Cardiac muscle cell (in vitro differentiated cells and primary cell): ENCODE results near the gene PRSS48. TPM values are rescaled to one million over a fixed set of nuclear protein-coding genes. Genes with fewer than 3 reads are reported as not detected.

ENCODE experiments used
- DNase-seq, 2 donors: peaks; one replicate each; pipeline versions ENCODE4 v3.0.0 to v3.0.0-alpha.2; 2010 to 2017; ENCODE audit warnings: low read depth in 1 of 2, low spot score in 1 of 2
- H3K27ac ChIP-seq: fragments of 200-600 bp; sonication (generic); 2 replicates; pipeline ENCODE4 v1.5.1; 2016
- H3K27me3 ChIP-seq: fragments of 200-600 bp; sonication (generic); 2 replicates; pipeline ENCODE4 v1.6.0; 2016; ENCODE audit warnings: control low read depth
- H3K36me3 ChIP-seq: fragments of 200-600 bp; sonication (generic); 2 replicates; pipeline ENCODE4 v1.5.1; 2016; ENCODE audit warnings: control low read depth
- H3K4me1 ChIP-seq: fragments of 200-600 bp; sonication (generic); 2 replicates; pipeline ENCODE4 v1.8.1; 2017; ENCODE audit warnings: low read depth, mild to moderate bottlenecking, mixed run types
- H3K4me3 ChIP-seq: fragments of 200-600 bp; sonication (generic); 2 replicates; pipeline ENCODE4 v1.5.1; 2016; ENCODE audit warnings: mild to moderate bottlenecking
- H3K9me3 ChIP-seq: fragments of 200-600 bp; sonication (generic); 2 replicates; pipeline ENCODE4 v1.5.1; 2017; ENCODE audit warnings: low read depth, mild to moderate bottlenecking, control low read depth
- CTCF ChIP-seq: IDR thresholded peaks from 2 replicates; pipeline ENCODE4 v1.5.1; 2012; ENCODE audit warnings: low read depth, mild to moderate bottlenecking, low read length
- polyA plus RNA-seq: library from polyadenylated mRNA; unstranded; fragments of >200 nt; fragmentation: Nextera tagmentation; extraction: Ambion mirVana; gene quantifications from 2 replicates; pipeline ENCODE4 v1.2.1, GENCODE V29; 2016
- total RNA-seq: library from RNA; depleted of rRNA; stranded (reverse); fragments of >200 nt; gene quantifications from 2 replicates; pipeline ENCODE4 v1.2.3, GENCODE V29; 2016

The PRSS48 gene
- total and polyA plus RNA-seq, 2 experiments from 2014 or later, result not detected

DNA sequence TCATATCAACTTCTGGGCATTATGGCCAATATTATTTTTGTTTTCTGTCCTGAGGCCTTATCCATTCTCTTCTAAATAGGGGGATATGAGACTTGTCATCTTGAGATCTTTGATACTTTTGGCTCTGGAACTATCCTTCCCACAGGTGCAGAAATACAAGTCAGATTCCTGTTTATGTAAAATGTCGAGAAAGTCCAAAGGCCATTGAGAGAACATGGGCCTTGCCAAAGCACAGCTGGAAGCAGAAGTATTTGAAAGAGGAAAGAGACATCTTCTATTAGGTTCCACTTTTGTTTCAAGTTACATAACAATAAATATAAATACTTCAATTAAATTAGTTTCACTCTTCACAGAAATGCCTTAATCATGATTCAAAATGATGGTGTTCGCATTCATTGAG lies 20.8 kb upstream of the PRSS48 start:
- no peaks in the 10 kb centered on the region for H3K9me3 ChIP-seq
- no peaks in the 10 kb centered on the region for H3K36me3 ChIP-seq
- no peak overlapping the region for H3K27ac ChIP-seq
- no peaks in the 10 kb centered on the region for H3K27me3 ChIP-seq
- H3K4me1 ChIP-seq, result no peaks in the 10 kb centered on the region
- no peak for DNase-seq
- no peak overlapping the region for H3K4me3 ChIP-seq
- TF ChIP-seq CTCF, result no peak

- TF ChIP-seq CTCF, result no peak
- no peak overlapping the region for H3K4me3 ChIP-seq
- no peak for DNase-seq
- no peaks in the 10 kb centered on the region for H3K4me1 ChIP-seq
- H3K27ac ChIP-seq, result no peak overlapping the region
- no peaks in the 10 kb centered on the region for H3K27me3 ChIP-seq
- H3K9me3 ChIP-seq, result no peaks in the 10 kb centered on the region
- H3K36me3 ChIP-seq, result no peaks in the 10 kb centered on the region
Measured at GRCh38 chr4:151257704-151258103, 19.3 kb upstream of the PRSS48 start.

GRCh38 chr4:151259752-151260151 lies 17.2 kb upstream of the PRSS48 start:
- no peak for TF ChIP-seq CTCF
- no peak for DNase-seq
- no peak overlapping the region for H3K27ac ChIP-seq
- H3K4me3 ChIP-seq, result no peak overlapping the region
- no peaks in the 10 kb centered on the region for H3K36me3 ChIP-seq
- H3K27me3 ChIP-seq, result no peaks in the 10 kb centered on the region
- H3K4me1 ChIP-seq, result no peaks in the 10 kb centered on the region
- H3K9me3 ChIP-seq, result no peaks in the 10 kb centered on the region

- no peak for TF ChIP-seq CTCF
- no peak overlapping the region for H3K4me3 ChIP-seq
- no peaks in the 10 kb centered on the region for H3K27me3 ChIP-seq
- H3K9me3 ChIP-seq, result no peaks in the 10 kb centered on the region
- H3K4me1 ChIP-seq, result no peaks in the 10 kb centered on the region
- DNase-seq, result no peak
- no peak overlapping the region for H3K27ac ChIP-seq
- H3K36me3 ChIP-seq, result no peaks in the 10 kb centered on the region
Measured at GRCh38 chr4:151260526-151260925, 16.4 kb upstream of the PRSS48 start.

DNA sequence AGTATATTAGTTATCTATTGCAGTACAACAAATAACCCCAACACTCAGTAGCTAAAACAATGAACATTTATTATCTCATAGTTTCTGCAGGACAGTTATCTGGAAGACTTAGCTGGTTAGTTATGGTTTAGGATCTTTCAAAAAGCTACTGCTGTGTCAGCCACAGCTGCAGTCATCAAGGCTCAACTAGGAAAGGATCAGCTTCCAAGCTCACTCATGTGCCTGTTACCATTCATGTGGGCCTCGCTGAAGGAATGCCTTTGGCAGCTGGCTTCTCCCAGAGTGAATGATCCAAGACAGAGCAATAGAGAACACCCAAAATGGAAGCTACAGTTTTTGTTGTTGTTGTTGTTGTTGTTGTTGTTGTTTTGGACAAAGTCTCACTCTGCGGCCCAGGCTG lies 13.5 kb upstream of the PRSS48 start:
- H3K4me3 ChIP-seq, result no peak overlapping the region
- no peak for DNase-seq
- peaks cover 3% of the 10 kb centered on the region for H3K4me1 ChIP-seq
- no peaks in the 10 kb centered on the region for H3K36me3 ChIP-seq
- no peaks in the 10 kb centered on the region for H3K9me3 ChIP-seq
- no peaks in the 10 kb centered on the region for H3K27me3 ChIP-seq
- TF ChIP-seq CTCF, result no peak
- no peak overlapping the region for H3K27ac ChIP-seq

- no peaks in the 10 kb centered on the region for H3K27me3 ChIP-seq
- peaks cover 3% of the 10 kb centered on the region for H3K4me1 ChIP-seq
- no peak overlapping the region for H3K27ac ChIP-seq
- no peaks in the 10 kb centered on the region for H3K9me3 ChIP-seq
- no peak overlapping the region for H3K4me3 ChIP-seq
- peak in 1 of 2 donors; percentile 5 for DNase-seq
- no peak for TF ChIP-seq CTCF
- no peaks in the 10 kb centered on the region for H3K36me3 ChIP-seq
Measured at GRCh38 chr4:151266497-151266896, 10.5 kb upstream of the PRSS48 start.
